ENCODE results near the gene LIX1L.

- TF ChIP-seq CTCF (IDR thresholded peaks at IDR 0.05; ENCODE audit: poor library complexity) (no peak), EZH2phosphoT487 (IDR thresholded peaks at IDR 0.05; ENCODE audit: low read depth, severe bottlenecking, unreplicated experiment) (no peak), EZH2 (IDR thresholded peaks at IDR 0.05; ENCODE audit: borderline replicate concordance) (no peak)
These were observed 3.2 kb upstream of the LIX1L start for GRCh38 chr1:145961109-145961424.
